Parathyroid adenoma (tissue), 2 donors: Measurements from ENCODE around the gene KRT75.

Source experiments
- H2AFZ ChIP-seq: fragments of 300-600 bp; sonication (generic); one replicate; pipeline ENCODE4 v1.7.0; 2017; ENCODE audit warnings: antibody characterized with exemption, mild to moderate bottlenecking
- H3K27ac ChIP-seq: fragments of 300-600 bp; sonication (generic); one replicate; pipeline ENCODE4 v1.7.0; 2017
- H3K27me3 ChIP-seq: fragments of 300-600 bp; sonication (generic); one replicate; pipeline ENCODE4 v1.7.0; 2017; ENCODE audit warnings: low read length; ENCODE audit not compliant: control insufficient read depth, insufficient read depth
- H3K36me3 ChIP-seq: fragments of 300-600 bp; sonication (generic); one replicate; pipeline ENCODE4 v1.7.0; 2017; ENCODE audit warnings: low read length; ENCODE audit not compliant: control insufficient read depth, insufficient read depth
- H3K4me1 ChIP-seq: fragments of 300-600 bp; sonication (generic); one replicate; pipeline ENCODE4 v1.7.0; 2017; ENCODE audit warnings: control low read depth
- H3K4me2 ChIP-seq: fragments of 300-600 bp; sonication (generic); one replicate; pipeline ENCODE4 v1.7.0; 2017; ENCODE audit warnings: low read length
- H3K4me3 ChIP-seq: fragments of 300-600 bp; sonication (generic); one replicate; pipeline ENCODE4 v1.7.0; 2017; ENCODE audit warnings: low read depth, low read length
- H3K79me2 ChIP-seq: fragments of 300-600 bp; sonication (generic); one replicate; pipeline ENCODE4 v1.7.0; 2017; ENCODE audit warnings: control low read depth
- H3K9ac ChIP-seq: fragments of 300-600 bp; sonication (generic); one replicate; pipeline ENCODE4 v1.7.0; 2017; ENCODE audit warnings: mild to moderate bottlenecking
- H3K9me3 ChIP-seq: fragments of 300-600 bp; sonication (generic); one replicate; pipeline ENCODE4 v1.7.0; 2017; ENCODE audit warnings: low read length; ENCODE audit not compliant: control insufficient read depth
- CTCF ChIP-seq: fragments of 300-600 bp; sonication (generic); IDR thresholded peaks from one replicate; pipeline ENCODE4 v1.7.0; 2017; ENCODE audit warnings: antibody characterized with exemption, mild to moderate bottlenecking
- donor health status: primary hyperparathyroidism.

The KRT75 gene

GRCh38 chr12:52400906-52401305 lies 33.3 kb downstream of the KRT75 start:
- TF ChIP-seq CTCF, result no peak
- H3K4me2 ChIP-seq, result no peak overlapping the region
- no peaks in the 10 kb centered on the region for H3K79me2 ChIP-seq
- H3K9ac ChIP-seq, result no peak overlapping the region
- no peak overlapping the region for H3K27ac ChIP-seq
- H3K4me1 ChIP-seq, result no peaks in the 10 kb centered on the region
- H2AFZ ChIP-seq, result no peak overlapping the region
- H3K9me3 ChIP-seq, result no peaks in the 10 kb centered on the region
- H3K4me3 ChIP-seq, result no peak overlapping the region
- no peaks in the 10 kb centered on the region for H3K36me3 ChIP-seq
- H3K27me3 ChIP-seq, result no peaks in the 10 kb centered on the region

- Histone ChIP-seq H3K36me3 (no peaks in the 10 kb centered on the region), H3K9me3 (no peaks in the 10 kb centered on the region), H3K9ac (no peak overlapping the region), H3K4me2 (no peak overlapping the region), H3K4me1 (no peaks in the 10 kb centered on the region), H3K4me3 (no peak overlapping the region), H3K79me2 (no peaks in the 10 kb centered on the region), H2AFZ (no peak overlapping the region), H3K27ac (no peak overlapping the region), H3K27me3 (no peaks in the 10 kb centered on the region)
- no peak for TF ChIP-seq CTCF
These were observed 34.4 kb downstream of the KRT75 start for GRCh38 chr12:52399756-52400155.

DNA sequence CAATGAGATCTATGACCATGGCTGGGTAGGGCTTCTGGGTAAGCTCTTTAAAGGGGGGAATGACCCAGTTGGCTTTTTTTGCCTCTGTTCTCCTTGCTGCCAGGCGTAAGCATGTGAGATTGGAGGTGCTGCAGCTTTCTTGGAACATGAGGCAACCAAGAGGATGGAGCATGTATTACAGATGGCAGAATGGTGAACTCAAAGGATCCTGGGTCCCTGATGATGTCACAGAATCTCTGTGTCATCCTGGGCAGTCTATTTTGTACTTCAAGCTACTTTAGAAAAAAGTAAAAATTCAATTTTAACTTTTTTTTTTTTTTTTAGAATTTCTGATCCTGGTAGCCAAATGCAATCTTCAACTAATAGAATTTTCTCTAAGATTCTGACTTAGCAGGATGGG lies 36.0 kb downstream of the KRT75 start:
- no peaks in the 10 kb centered on the region for H3K36me3 ChIP-seq
- H3K27me3 ChIP-seq, result no peaks in the 10 kb centered on the region
- H3K4me2 ChIP-seq, result no peak overlapping the region
- TF ChIP-seq CTCF, result no peak
- no peaks in the 10 kb centered on the region for H3K9me3 ChIP-seq
- no peaks in the 10 kb centered on the region for H3K79me2 ChIP-seq
- H2AFZ ChIP-seq, result no peak overlapping the region
- no peak overlapping the region for H3K4me3 ChIP-seq
- H3K4me1 ChIP-seq, result no peaks in the 10 kb centered on the region
- H3K9ac ChIP-seq, result no peak overlapping the region
- no peak overlapping the region for H3K27ac ChIP-seq

DNA sequence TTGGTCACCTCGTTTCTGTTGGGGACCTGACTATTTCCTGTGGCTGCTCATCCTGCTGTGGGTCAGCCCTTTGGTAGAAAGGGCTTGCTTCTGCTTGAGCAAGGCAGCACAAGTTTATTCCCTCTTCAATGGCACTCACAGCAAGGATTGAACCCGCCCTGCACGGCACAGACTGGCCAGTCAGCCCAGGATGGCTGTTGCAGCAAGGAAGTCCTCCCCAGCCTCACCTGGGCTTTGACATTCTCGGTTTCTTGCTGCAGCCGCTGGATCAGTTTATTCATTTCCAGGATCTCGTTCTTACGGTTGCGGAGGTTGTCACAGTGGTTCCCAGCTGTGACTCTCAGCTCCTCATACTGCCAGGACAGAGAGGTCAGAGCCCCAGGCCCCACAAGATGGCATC lies 37.5 kb downstream of the KRT75 start:
- Histone ChIP-seq H3K9me3 (no peaks in the 10 kb centered on the region), H3K9ac (no peak overlapping the region), H3K4me3 (no peak overlapping the region), H3K27ac (no peak overlapping the region), H2AFZ (no peak overlapping the region), H3K79me2 (no peaks in the 10 kb centered on the region), H3K36me3 (no peaks in the 10 kb centered on the region), H3K27me3 (no peaks in the 10 kb centered on the region), H3K4me1 (peaks cover under 1% of the 10 kb centered on the region), H3K4me2 (no peak overlapping the region)
- no peak for TF ChIP-seq CTCF

GRCh38 chr12:52395761-52396434 lies 38.3 kb downstream of the KRT75 start:
- H3K36me3 ChIP-seq, result no peaks in the 10 kb centered on the region
- peaks cover 6% of the 10 kb centered on the region for H3K4me1 ChIP-seq
- no peaks in the 10 kb centered on the region for H3K79me2 ChIP-seq
- H2AFZ ChIP-seq, result no peak overlapping the region
- H3K4me2 ChIP-seq, result no peak overlapping the region
- no peak overlapping the region for H3K9ac ChIP-seq
- H3K4me3 ChIP-seq, result no peak overlapping the region
- H3K9me3 ChIP-seq, result no peaks in the 10 kb centered on the region
- no peaks in the 10 kb centered on the region for H3K27me3 ChIP-seq
- TF ChIP-seq CTCF, result no peak
- no peak overlapping the region for H3K27ac ChIP-seq
